HCT116 (cell line): ENCODE data around the gene ZSWIM4.

Source experiments
- CEBPB ChIP-seq: IDR thresholded peaks from 2 replicates; pipeline ENCODE4 v1.6.1; 2012; ENCODE audit warnings: low read depth
- EZH2 ChIP-seq: fragments of 200-600 bp; sonication (generic); IDR thresholded peaks from 2 replicates; pipeline ENCODE4 v1.6.1; 2017; ENCODE audit warnings: antibody characterized with exemption, mixed run types
- EZH2phosphoT487 ChIP-seq: fragments of 200-600 bp; IDR thresholded peaks from 2 replicates; pipeline ENCODE4 v1.6.1; 2018; ENCODE audit warnings: antibody characterized with exemption, borderline replicate concordance
- POLR2A ChIP-seq: IDR thresholded peaks from 2 replicates; pipeline ENCODE4 v1.7.0; 2011; ENCODE audit warnings: borderline replicate concordance; ENCODE audit not compliant: insufficient read depth, insufficient read length; ENCODE audit errors: extremely low read depth
- POLR2AphosphoS5 ChIP-seq: IDR thresholded peaks from 2 replicates; pipeline ENCODE4 v1.6.1; 2011; ENCODE audit warnings: mild to moderate bottlenecking, low read depth, low read length, moderate library complexity
- RAD21 ChIP-seq: IDR thresholded peaks from 2 replicates; pipeline ENCODE4 v1.6.1; 2012; ENCODE audit warnings: low read depth, mild to moderate bottlenecking
- REST ChIP-seq: IDR thresholded peaks from 2 replicates; pipeline ENCODE4 v1.6.1; 2012; ENCODE audit warnings: low read depth
- SP1 ChIP-seq: IDR thresholded peaks from 2 replicates; pipeline ENCODE4 v1.6.1; 2012; ENCODE audit warnings: low read depth
- TCF7L2 ChIP-seq: IDR thresholded peaks from 2 replicates; pipeline ENCODE4 v1.7.0; 2011; ENCODE audit warnings: borderline replicate concordance, inconsistent platforms; ENCODE audit not compliant: insufficient read depth, insufficient read length; ENCODE audit errors: extremely low read depth
- ZFX ChIP-seq: fragments of 450-650 bp; IDR thresholded peaks from 2 replicates; pipeline ENCODE4 v1.6.1; 2017
- ZNF274 ChIP-seq: fragments of 200-500 bp; sonication (Bioruptor generic); IDR thresholded peaks from 2 replicates; pipeline ENCODE4 v1.6.1; 2014; ENCODE audit warnings: mild to moderate bottlenecking, low read depth, low read length, inconsistent platforms
- TF ChIP-seq, protein P1 (sequence below), 3 experiments: fragments of 200-600 bp in 1 of 3; sonication (generic) in 1 of 3; IDR thresholded peaks in 2 of 3; conservative IDR thresholded peaks in 1 of 3; 2 replicates each; pipeline ENCODE4 v1.5.1; 2012 to 2017; ENCODE audit warnings: low read depth in 2 of 3, low read length in 2 of 3, antibody characterized with exemption in 1 of 3, borderline replicate concordance in 1 of 3, control low read depth in 1 of 3, mild to moderate bottlenecking in 1 of 3, mixed read lengths in 1 of 3, mixed run types in 1 of 3, moderate library complexity in 1 of 3; ENCODE audit not compliant: insufficient read depth in 1 of 3
- TF ChIP-seq, protein P2 (sequence below): IDR thresholded peaks from 2 replicates; pipeline ENCODE4 v1.6.1; 2012

DNA sequence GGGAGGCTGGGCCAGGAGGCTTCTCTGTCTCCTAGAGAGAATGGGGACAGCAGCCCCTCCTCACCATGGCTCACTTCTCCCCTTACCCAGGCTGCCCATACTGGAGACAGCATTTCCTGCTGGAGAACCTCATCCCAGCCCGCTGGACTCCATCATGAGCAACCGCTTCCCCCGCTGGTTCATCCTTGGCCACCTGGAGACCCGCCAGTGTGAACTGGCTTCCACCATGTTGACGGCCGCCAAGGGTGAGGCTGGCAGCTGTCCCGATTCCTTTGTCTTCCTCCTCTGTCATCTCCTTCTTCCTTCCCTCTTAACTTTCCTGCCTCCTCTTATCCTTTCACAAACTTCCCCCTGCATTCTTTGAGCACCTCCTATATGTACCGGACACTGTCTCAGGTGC is 28.0 kb downstream of the ZSWIM4 start:
- no peak for TF ChIP-seq EZH2
- TF ChIP-seq, protein P1, sequence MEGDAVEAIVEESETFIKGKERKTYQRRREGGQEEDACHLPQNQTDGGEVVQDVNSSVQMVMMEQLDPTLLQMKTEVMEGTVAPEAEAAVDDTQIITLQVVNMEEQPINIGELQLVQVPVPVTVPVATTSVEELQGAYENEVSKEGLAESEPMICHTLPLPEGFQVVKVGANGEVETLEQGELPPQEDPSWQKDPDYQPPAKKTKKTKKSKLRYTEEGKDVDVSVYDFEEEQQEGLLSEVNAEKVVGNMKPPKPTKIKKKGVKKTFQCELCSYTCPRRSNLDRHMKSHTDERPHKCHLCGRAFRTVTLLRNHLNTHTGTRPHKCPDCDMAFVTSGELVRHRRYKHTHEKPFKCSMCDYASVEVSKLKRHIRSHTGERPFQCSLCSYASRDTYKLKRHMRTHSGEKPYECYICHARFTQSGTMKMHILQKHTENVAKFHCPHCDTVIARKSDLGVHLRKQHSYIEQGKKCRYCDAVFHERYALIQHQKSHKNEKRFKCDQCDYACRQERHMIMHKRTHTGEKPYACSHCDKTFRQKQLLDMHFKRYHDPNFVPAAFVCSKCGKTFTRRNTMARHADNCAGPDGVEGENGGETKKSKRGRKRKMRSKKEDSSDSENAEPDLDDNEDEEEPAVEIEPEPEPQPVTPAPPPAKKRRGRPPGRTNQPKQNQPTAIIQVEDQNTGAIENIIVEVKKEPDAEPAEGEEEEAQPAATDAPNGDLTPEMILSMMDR (IDR thresholded peaks at IDR 0.05 in 2 of 3, conservative IDR thresholded peaks at IDR 0.05 in 1 of 3; ENCODE audit: borderline replicate concordance in 1 of 3, insufficient read depth in 1 of 3, low read depth in 2 of 3, low read length in 2 of 3), result no peak
- TF ChIP-seq TCF7L2, result no peak
- no peak for TF ChIP-seq SP1
- TF ChIP-seq POLR2A, result no peak
- no peak for TF ChIP-seq ZNF274
- no peak for TF ChIP-seq RAD21
- TF ChIP-seq ZFX, result no peak
- TF ChIP-seq, protein P2, sequence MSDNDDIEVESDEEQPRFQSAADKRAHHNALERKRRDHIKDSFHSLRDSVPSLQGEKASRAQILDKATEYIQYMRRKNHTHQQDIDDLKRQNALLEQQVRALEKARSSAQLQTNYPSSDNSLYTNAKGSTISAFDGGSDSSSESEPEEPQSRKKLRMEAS, result no peak
- no peak for TF ChIP-seq CEBPB
- no peak for TF ChIP-seq POLR2AphosphoS5
- TF ChIP-seq REST, result no peak
- TF ChIP-seq EZH2phosphoT487, result no peak
